Hepatocyte (in vitro differentiated cells): ENCODE results near the gene RGS3. TPM values are rescaled to one million over a fixed set of nuclear protein-coding genes. Genes with fewer than 3 reads are reported as not detected.

Experiments
- DNase-seq: peaks from one replicate; pipeline ENCODE4 v3.0.0-alpha.2; 2016; ENCODE audit warnings: low spot score
- H2AFZ ChIP-seq: fragments of 200-600 bp; sonication (generic); 2 replicates; pipeline ENCODE4 v1.6.0; 2016; ENCODE audit warnings: antibody characterized with exemption, mild to moderate bottlenecking
- H3K27ac ChIP-seq: fragments of 200-600 bp; sonication (generic); 2 replicates; pipeline ENCODE4 v1.5.1; 2016; ENCODE audit warnings: mild to moderate bottlenecking
- H3K27me3 ChIP-seq: fragments of 200-600 bp; sonication (generic); 2 replicates; pipeline ENCODE4 v1.6.1; 2016
- H3K36me3 ChIP-seq: fragments of 200-600 bp; sonication (generic); replicated peaks from 2 replicates; pipeline ENCODE4 v1.5.1; 2016; ENCODE audit warnings: low read depth; ENCODE audit not compliant: insufficient read depth
- H3K4me1 ChIP-seq: fragments of 200-600 bp; sonication (generic); 2 replicates; pipeline ENCODE4 v1.5.1; 2016; ENCODE audit warnings: mild to moderate bottlenecking, moderate library complexity; ENCODE audit not compliant: insufficient read depth
- H3K4me2 ChIP-seq: fragments of 200-600 bp; sonication (generic); 2 replicates; pipeline ENCODE4 v1.6.0; 2016
- H3K4me3 ChIP-seq: fragments of 200-600 bp; sonication (generic); 2 replicates; pipeline ENCODE4 v1.5.1; 2016; ENCODE audit warnings: mild to moderate bottlenecking
- H3K79me2 ChIP-seq: fragments of 200-600 bp; sonication (generic); 2 replicates; pipeline ENCODE4 v1.6.0; 2017; ENCODE audit warnings: mild to moderate bottlenecking
- H3K9me2 ChIP-seq: fragments of 200-600 bp; sonication (generic); replicated peaks from 2 replicates; pipeline ENCODE4 v1.6.0; 2017; ENCODE audit warnings: mild to moderate bottlenecking; ENCODE audit not compliant: insufficient read depth
- H3K9me3 ChIP-seq: fragments of 200-600 bp; sonication (generic); 2 replicates; pipeline ENCODE4 v1.5.1; 2016; ENCODE audit warnings: low read depth, mild to moderate bottlenecking
- H4K20me1 ChIP-seq: fragments of 200-600 bp; sonication (generic); 2 replicates; pipeline ENCODE4 v1.6.0; 2016; ENCODE audit warnings: mild to moderate bottlenecking; ENCODE audit not compliant: insufficient read depth, poor library complexity, severe bottlenecking
- EZH2 ChIP-seq: fragments of 200-600 bp; sonication (generic); IDR thresholded peaks from 2 replicates; pipeline ENCODE4 v1.6.1; 2016; ENCODE audit warnings: antibody characterized with exemption, mild to moderate bottlenecking, borderline replicate concordance
- EZH2phosphoT487 ChIP-seq: fragments of 200-600 bp; sonication (generic); IDR thresholded peaks from one replicate; pipeline ENCODE4 v1.6.1; 2018; ENCODE audit warnings: antibody characterized with exemption, mild to moderate bottlenecking, low read depth, moderate library complexity; ENCODE audit not compliant: unreplicated experiment, severe bottlenecking
- WGBS: methylation state at CpG from one replicate; pipeline ENCODE4 v1.1.6; 2016; ENCODE audit warnings: low lambda C conversion rate; ENCODE audit errors: missing lambda C conversion rate; 5-methylcytosine and 5-hydroxymethylcytosine counted together
- polyA plus RNA-seq: library from polyadenylated mRNA; unstranded; fragments of >200 nt; fragmentation: Nextera tagmentation; extraction: Ambion mirVana; gene quantifications from 2 replicates; pipeline ENCODE4 v1.2.1, GENCODE V29; 2016
- total RNA-seq: library from RNA; depleted of rRNA; stranded (reverse); fragments of >200 nt; gene quantifications from 2 replicates; pipeline ENCODE4 v1.2.3, GENCODE V29; 2014
- TF ChIP-seq, protein P1 (sequence below): fragments of 200-600 bp; sonication (generic); IDR thresholded peaks from 2 replicates; pipeline ENCODE4 v1.5.1; 2016; ENCODE audit warnings: antibody characterized with exemption, mild to moderate bottlenecking; ENCODE audit not compliant: poor library complexity

The RGS3 gene
- total and polyA plus RNA-seq, 2 experiments from 2014 or later, result 48.0 to 62.7 TPM

- H3K36me3 ChIP-seq, result no peaks in the 10 kb centered on the region
- no peak for DNase-seq
- H3K79me2 ChIP-seq, result no peaks in the 10 kb centered on the region
- no peaks in the 10 kb centered on the region for H4K20me1 ChIP-seq
- H3K4me1 ChIP-seq, result peaks cover 24% of the 10 kb centered on the region
- H3K9me2 ChIP-seq, result no peaks in the 10 kb centered on the region
- H3K9me3 ChIP-seq, result no peaks in the 10 kb centered on the region
- TF ChIP-seq EZH2 (no peak), EZH2phosphoT487 (no peak)
- TF ChIP-seq, protein P1, sequence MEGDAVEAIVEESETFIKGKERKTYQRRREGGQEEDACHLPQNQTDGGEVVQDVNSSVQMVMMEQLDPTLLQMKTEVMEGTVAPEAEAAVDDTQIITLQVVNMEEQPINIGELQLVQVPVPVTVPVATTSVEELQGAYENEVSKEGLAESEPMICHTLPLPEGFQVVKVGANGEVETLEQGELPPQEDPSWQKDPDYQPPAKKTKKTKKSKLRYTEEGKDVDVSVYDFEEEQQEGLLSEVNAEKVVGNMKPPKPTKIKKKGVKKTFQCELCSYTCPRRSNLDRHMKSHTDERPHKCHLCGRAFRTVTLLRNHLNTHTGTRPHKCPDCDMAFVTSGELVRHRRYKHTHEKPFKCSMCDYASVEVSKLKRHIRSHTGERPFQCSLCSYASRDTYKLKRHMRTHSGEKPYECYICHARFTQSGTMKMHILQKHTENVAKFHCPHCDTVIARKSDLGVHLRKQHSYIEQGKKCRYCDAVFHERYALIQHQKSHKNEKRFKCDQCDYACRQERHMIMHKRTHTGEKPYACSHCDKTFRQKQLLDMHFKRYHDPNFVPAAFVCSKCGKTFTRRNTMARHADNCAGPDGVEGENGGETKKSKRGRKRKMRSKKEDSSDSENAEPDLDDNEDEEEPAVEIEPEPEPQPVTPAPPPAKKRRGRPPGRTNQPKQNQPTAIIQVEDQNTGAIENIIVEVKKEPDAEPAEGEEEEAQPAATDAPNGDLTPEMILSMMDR, result no peak
- 97% methylated on average over 8 of the region's 8 CpGs for WGBS
- no peak overlapping the region for H3K4me2 ChIP-seq
- no peak overlapping the region for H3K4me3 ChIP-seq
- H3K27ac ChIP-seq, result no peak overlapping the region
- H3K27me3 ChIP-seq, result no peaks in the 10 kb centered on the region
- H2AFZ ChIP-seq, result no peak overlapping the region
Measured at GRCh38 chr9:113533335-113534225, 70.1 kb downstream of the RGS3 start.

DNA sequence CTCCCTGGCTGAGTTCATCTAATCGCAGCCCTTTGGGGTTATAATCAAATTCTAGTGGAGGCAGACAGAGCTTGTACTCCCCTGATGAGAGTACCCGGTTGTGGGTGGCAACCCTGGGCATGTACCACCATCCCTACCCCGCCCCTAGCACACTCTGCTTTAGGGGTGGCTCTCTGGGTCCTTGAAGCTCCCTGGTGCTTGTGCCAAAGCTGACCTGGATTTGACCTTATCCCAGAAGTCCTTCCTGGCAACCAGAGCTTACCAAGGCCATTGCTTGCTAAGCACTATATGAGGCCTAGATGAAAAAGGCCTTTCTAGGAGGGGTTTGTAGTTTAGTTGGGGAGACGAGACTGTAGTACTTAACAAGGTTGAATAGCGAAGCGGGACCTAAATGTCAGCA is 72.2 kb downstream of the RGS3 start:
- Histone ChIP-seq H3K4me2 (no peak overlapping the region), H2AFZ (no peak overlapping the region), H3K4me1 (peaks cover 8% of the 10 kb centered on the region), H3K4me3 (no peak overlapping the region), H3K36me3 (no peaks in the 10 kb centered on the region), H4K20me1 (no peaks in the 10 kb centered on the region), H3K9me3 (no peaks in the 10 kb centered on the region), H3K27ac (no peak overlapping the region), H3K27me3 (no peaks in the 10 kb centered on the region), H3K9me2 (no peaks in the 10 kb centered on the region), H3K79me2 (no peaks in the 10 kb centered on the region)
- DNase-seq, result no peak
- TF ChIP-seq EZH2 (no peak), EZH2phosphoT487 (no peak)
- TF ChIP-seq, protein P1, result no peak
- WGBS, result 96% methylated on average over 6 of the region's 6 CpGs

GRCh38 chr9:113536166-113536482 is 72.6 kb downstream of the RGS3 start:
- no peaks in the 10 kb centered on the region for H3K27me3 ChIP-seq
- TF ChIP-seq, protein P1, result no peak
- TF ChIP-seq EZH2, result no peak
- no peak for TF ChIP-seq EZH2phosphoT487
- no peaks in the 10 kb centered on the region for H3K9me2 ChIP-seq
- H3K27ac ChIP-seq, result no peak overlapping the region
- no peak overlapping the region for H3K4me2 ChIP-seq
- no peaks in the 10 kb centered on the region for H4K20me1 ChIP-seq
- peak; percentile 50 for DNase-seq
- WGBS, result 86% methylated on average over 5 of the region's 6 CpGs
- H3K4me1 ChIP-seq, result peaks cover 8% of the 10 kb centered on the region
- no peaks in the 10 kb centered on the region for H3K9me3 ChIP-seq
- no peaks in the 10 kb centered on the region for H3K79me2 ChIP-seq
- H3K4me3 ChIP-seq, result no peak overlapping the region
- H3K36me3 ChIP-seq, result no peaks in the 10 kb centered on the region
- H2AFZ ChIP-seq, result no peak overlapping the region
